Measurements from ENCODE around the gene CACNB4. TPM values are rescaled to one million over a fixed set of nuclear protein-coding genes. Genes with fewer than 3 reads are reported as not detected.

CACNB4 gene
- total and polyA plus RNA-seq, 9 of the 15 experiments (the other 6 are each of a cell fraction or from before 2014, with no cell fraction given) = 0.01 to 0.20 (median 0.04) TPM; not detected in 1

- TF ChIP-seq ZNF592 (IDR thresholded peaks at IDR 0.05) = no peak
- TF ChIP-seq FOXP4 (CRISPR knock-in tag; IDR thresholded peaks at IDR 0.05; ENCODE audit: borderline replicate concordance) = no peak
- TF ChIP-seq ZNF512 (tag; IDR thresholded peaks at IDR 0.05) = no peak
- TF ChIP-seq NCOA4 (IDR thresholded peaks at IDR 0.05; ENCODE audit: partially characterized antibody) = no peak
- peak; percentile 3; the same call in 1 of the 2 replicates for TF ChIP-seq HSF4 (CRISPR knock-in tag; IDR thresholded peaks at IDR 0.05; ENCODE audit: borderline replicate concordance)
- no peak for TF ChIP-seq NFIC (IDR thresholded peaks at IDR 0.05)
- no peak for TF ChIP-seq ZNF695 (CRISPR knock-in tag; IDR thresholded peaks at IDR 0.05)
- TF ChIP-seq ZC3H11A (IDR thresholded peaks at IDR 0.05; ENCODE audit: low read depth, low read length) = no peak
- no peak for TF ChIP-seq TAF9B (IDR thresholded peaks at IDR 0.05; ENCODE audit: partially characterized antibody)
- 0 out of 2 replicates have a peak, but pooled peaks have one; percentile 16 for TF ChIP-seq DDX20 (tag; IDR thresholded peaks at IDR 0.05; ENCODE audit: low read depth)
- TF ChIP-seq ZNF436 (CRISPR knock-in tag; IDR thresholded peaks at IDR 0.05) = no peak
- no peak for TF ChIP-seq ZNF507 (tag; conservative IDR thresholded peaks at IDR 0.05)
- no peak for TF ChIP-seq ZNF696 (CRISPR knock-in tag; conservative IDR thresholded peaks at IDR 0.05)
- TF ChIP-seq HDGF (IDR thresholded peaks at IDR 0.05) = peak; percentile 80
- no peak for TF ChIP-seq ZNF589 (CRISPR knock-in tag; IDR thresholded peaks at IDR 0.05; ENCODE audit: low read depth)
Measured at GRCh38 chr2:151783133-151783520, 315.7 kb downstream of the CACNB4 start (continued).

All from K562 (cell line).